H1 (cell line): ENCODE measurements around the gene SNAPC2. TPM values are rescaled to one million over a fixed set of nuclear protein-coding genes. Genes with fewer than 3 reads are reported as not detected.

Experiments
- ASH2L ChIP-seq: fragments of 200-600, 300-600 bp; sonication (generic); IDR thresholded peaks from one replicate; pipeline ENCODE4 v1.7.1; 2017; ENCODE audit warnings: low read length
- BACH1 ChIP-seq: IDR thresholded peaks from 2 replicates; pipeline ENCODE4 v1.6.1; 2012; ENCODE audit warnings: low read length, improper control_type of control experiment
- BCL11A ChIP-seq, 2 experiments: IDR thresholded peaks; one replicate each; pipeline ENCODE4 v1.6.1; 2011; ENCODE audit warnings: low read depth in 2 of 2, low read length in 2 of 2, mild to moderate bottlenecking in 2 of 2
- BRCA1 ChIP-seq: IDR thresholded peaks from 2 replicates; pipeline ENCODE4 v1.6.1; 2012; ENCODE audit warnings: low read depth, low read length, improper control_type of control experiment
- CEBPB ChIP-seq: IDR thresholded peaks from 2 replicates; pipeline ENCODE4 v1.6.1; 2012; ENCODE audit warnings: low read depth, low read length
- CTBP2 ChIP-seq: IDR thresholded peaks from 2 replicates; pipeline ENCODE4 v1.7.0; 2011; ENCODE audit warnings: borderline replicate concordance, mild to moderate bottlenecking, moderate library complexity, mixed read lengths, low read length; ENCODE audit not compliant: insufficient read depth, insufficient read length
- EZH2 ChIP-seq: fragments of 200-600 bp; sonication (generic); IDR thresholded peaks from 2 replicates; pipeline ENCODE4 v1.7.1; 2012; ENCODE audit warnings: low read depth, mild to moderate bottlenecking, moderate library complexity, low read length, inconsistent platforms; ENCODE audit not compliant: severe bottlenecking
- FOSL1 ChIP-seq: IDR thresholded peaks from 2 replicates; pipeline ENCODE4 v1.6.1; 2011; ENCODE audit warnings: mild to moderate bottlenecking, low read depth, low read length, moderate library complexity; ENCODE audit not compliant: insufficient read depth
- KDM1A ChIP-seq: fragments of 200-600, 300-600 bp; sonication (generic); IDR thresholded peaks from 2 replicates; pipeline ENCODE4 v1.7.1; 2016; ENCODE audit warnings: mild to moderate bottlenecking, low read length, borderline replicate concordance
- KDM5A ChIP-seq: fragments of 200-600 bp; IDR thresholded peaks from 2 replicates; pipeline ENCODE4 v1.7.1; 2012; ENCODE audit warnings: mild to moderate bottlenecking, low read length, inconsistent platforms, mixed read lengths
- MAFK ChIP-seq: IDR thresholded peaks from 2 replicates; pipeline ENCODE4 v1.6.1; 2012; ENCODE audit warnings: low read depth, mild to moderate bottlenecking, improper control_type of control experiment, low read length
- NANOG ChIP-seq: IDR thresholded peaks from 2 replicates; pipeline ENCODE4 v1.6.1; 2011; ENCODE audit warnings: low read length, low read depth, mild to moderate bottlenecking, inconsistent platforms; ENCODE audit not compliant: insufficient read depth, poor library complexity, severe bottlenecking
- POLR2AphosphoS5 ChIP-seq: IDR thresholded peaks from 2 replicates; pipeline ENCODE4 v1.6.1; 2011; ENCODE audit warnings: low read depth, low read length
- SIN3A ChIP-seq, 2 experiments: IDR thresholded peaks in 1 of 2; conservative IDR thresholded peaks in 1 of 2; 2 replicates each; pipeline ENCODE4 v1.6.1; 2011 to 2012; ENCODE audit warnings: low read length in 2 of 2, improper control_type of control experiment in 1 of 2, low read depth in 1 of 2, mild to moderate bottlenecking in 1 of 2
- SIRT6 ChIP-seq: IDR thresholded peaks from one replicate; pipeline ENCODE4 v1.7.1; 2012; ENCODE audit warnings: low read length, inconsistent platforms
- SIX5 ChIP-seq: IDR thresholded peaks from 2 replicates; pipeline ENCODE4 v1.6.1; 2011; ENCODE audit warnings: mild to moderate bottlenecking, low read depth, low read length
- TBP ChIP-seq: IDR thresholded peaks from 2 replicates; pipeline ENCODE4 v1.6.1; 2011; ENCODE audit warnings: low read depth, low read length, improper control_type of control experiment
- USF2 ChIP-seq: IDR thresholded peaks from 2 replicates; pipeline ENCODE4 v1.6.1; 2011; ENCODE audit warnings: low read length, improper control_type of control experiment
- YY1 ChIP-seq: IDR thresholded peaks from 2 replicates; pipeline ENCODE4 v1.6.1; 2011; ENCODE audit warnings: low read depth, mild to moderate bottlenecking, low read length
- polyA plus RNA-seq, 7 experiments: library from polyadenylated mRNA; depleted of rRNA in 3 of 7; stranded (reverse) in 5 of 7; unstranded in 2 of 7; fragments of >200 nt in 5 of 7; fragments of 200-250 nt in 2 of 7; gene quantifications; 1 replicate in 5 of 7; 2 replicates in 1 of 7; 4 replicates in 1 of 7; pipeline versions ENCODE4 v1.2.1 to v1.2.3, GENCODE V29; 2011 to 2013; ENCODE audit warnings: missing spikeins in 2 of 7, mixed read lengths in 2 of 7
- total RNA-seq: library from RNA; stranded (reverse); fragmentation: NEBNext Ultra II Directional; extraction: Animal tissue kit (Norgen Biotek cat#: 25700); gene quantifications from 2 replicates; pipeline ENCODE4 v1.2.1, GENCODE V29; 2021
- TF ChIP-seq, protein P1 (sequence below): IDR thresholded peaks from 2 replicates; pipeline ENCODE4 v1.6.1; 2012; ENCODE audit warnings: inconsistent platforms
- TF ChIP-seq, protein P2 (sequence below): IDR thresholded peaks from 2 replicates; pipeline ENCODE4 v1.6.1; 2012; ENCODE audit warnings: inconsistent platforms

SNAPC2 gene
- total and polyA plus RNA-seq, 2 of the 8 experiments (the other 6 are each of a cell fraction or from before 2014, with no cell fraction given): 18.2 to 20.3 TPM

- TF ChIP-seq SIN3A (conservative IDR thresholded peaks at IDR 0.05 in 1 of 2, IDR thresholded peaks at IDR 0.05 in 1 of 2; ENCODE audit: low read depth in 1 of 2, low read length in 2 of 2): 0 out of 4 replicates have a peak, but pooled peaks of 1 of the 2 experiments have one; percentile 69
- TF ChIP-seq ASH2L: peak; percentile 74
- no peak for TF ChIP-seq CTBP2
- TF ChIP-seq BCL11A (IDR thresholded peaks at IDR 0.05; ENCODE audit: low read depth in 2 of 2, low read length in 2 of 2): no peak
- no peak for TF ChIP-seq NANOG
- TF ChIP-seq KDM5A: no peak
- TF ChIP-seq BRCA1: no peak
- TF ChIP-seq USF2: peak; percentile 62
- TF ChIP-seq EZH2: no peak
- TF ChIP-seq TBP: 0 out of 2 replicates have a peak, but pooled peaks have one; percentile 59
- TF ChIP-seq SIX5: no peak
- TF ChIP-seq SIRT6: no peak
- TF ChIP-seq, protein P1, sequence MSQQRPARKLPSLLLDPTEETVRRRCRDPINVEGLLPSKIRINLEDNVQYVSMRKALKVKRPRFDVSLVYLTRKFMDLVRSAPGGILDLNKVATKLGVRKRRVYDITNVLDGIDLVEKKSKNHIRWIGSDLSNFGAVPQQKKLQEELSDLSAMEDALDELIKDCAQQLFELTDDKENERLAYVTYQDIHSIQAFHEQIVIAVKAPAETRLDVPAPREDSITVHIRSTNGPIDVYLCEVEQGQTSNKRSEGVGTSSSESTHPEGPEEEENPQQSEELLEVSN: peak; percentile 99
- TF ChIP-seq, protein P2, sequence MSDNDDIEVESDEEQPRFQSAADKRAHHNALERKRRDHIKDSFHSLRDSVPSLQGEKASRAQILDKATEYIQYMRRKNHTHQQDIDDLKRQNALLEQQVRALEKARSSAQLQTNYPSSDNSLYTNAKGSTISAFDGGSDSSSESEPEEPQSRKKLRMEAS: peak; percentile 97
- TF ChIP-seq CEBPB: peak; percentile 54; the same call in 1 of the 2 replicates
- peak; percentile 61 for TF ChIP-seq BACH1
- peak; percentile 88 for TF ChIP-seq YY1
- TF ChIP-seq MAFK: no peak
- TF ChIP-seq FOSL1: no peak
- TF ChIP-seq POLR2AphosphoS5: peak; percentile 95
- TF ChIP-seq KDM1A: no peak
Observed at GRCh38 chr19:7903244-7904073, 16.7 kb upstream of the SNAPC2 start, which contains the start of gene MAP2K7 (continued).
